H1 (cell line): Measurements from ENCODE around the gene NDC80. TPM values are rescaled to one million over a fixed set of nuclear protein-coding genes. Genes with fewer than 3 reads are reported as not detected.

Experiments
- CTCF ChIA-PET: fragments of 300-600 bp; sonication (Branson Sonifier 250); formaldehyde crosslinking; loops from one replicate; lab custom pipeline; 2021; ENCODE audit not compliant: partially characterized antibody; lab: Charles Lee
- POLR2A ChIA-PET: fragments of 300-600 bp; sonication (Branson Sonifier 250); formaldehyde crosslinking; loops from one replicate; lab custom pipeline; 2021; ENCODE audit warnings: inconsistent platforms; ENCODE audit not compliant: partially characterized antibody; lab: Charles Lee
- DNase-seq, 2 experiments: peaks; one replicate each; pipeline versions ENCODE4 v3.0.0 to v3.0.0-alpha.2; 2010 to 2022; ENCODE audit warnings: low spot score in 2 of 2, low read depth in 1 of 2, mixed read lengths in 1 of 2
- FAIRE-seq: peaks from 2 replicates; lab custom pipeline; 2011; peaks lifted over from hg19 to GRCh38; lab: Jason Lieb, UNC
- H2AFZ ChIP-seq: 2 replicates; pipeline ENCODE4 v1.8.1; 2012; ENCODE audit warnings: low read length, inconsistent platforms
- H2AK5ac ChIP-seq: 2 replicates; pipeline ENCODE4 v1.6.1; 2013; ENCODE audit warnings: low read depth, low read length
- H2BK120ac ChIP-seq: replicated peaks from 2 replicates; pipeline ENCODE3; 2013; ENCODE audit warnings: low read depth, low read length, inconsistent platforms
- H2BK12ac ChIP-seq: 2 replicates; pipeline ENCODE4 v1.6.1; 2013; ENCODE audit warnings: low read depth, low read length
- H2BK15ac ChIP-seq: 2 replicates; pipeline ENCODE4 v1.6.1; 2013; ENCODE audit warnings: low read length
- H2BK20ac ChIP-seq: 2 replicates; pipeline ENCODE4 v1.6.1; 2013; ENCODE audit warnings: low read length
- H2BK5ac ChIP-seq: 2 replicates; pipeline ENCODE4 v1.6.1; 2013; ENCODE audit warnings: low read depth, low read length
- H3K14ac ChIP-seq: 2 replicates; pipeline ENCODE4 v1.6.1; 2013; ENCODE audit warnings: inconsistent platforms; ENCODE audit not compliant: insufficient read length
- H3K18ac ChIP-seq: 2 replicates; pipeline ENCODE4 v1.6.1; 2013; ENCODE audit warnings: low read length; ENCODE audit errors: extremely low read depth
- H3K23ac ChIP-seq: 2 replicates; pipeline ENCODE4 v1.6.1; 2013; ENCODE audit warnings: inconsistent platforms; ENCODE audit not compliant: insufficient read length
- H3K23me2 ChIP-seq: 2 replicates; pipeline ENCODE4 v1.6.1; 2013; ENCODE audit warnings: low read depth, low read length
- H3K27ac ChIP-seq: 2 replicates; pipeline ENCODE4 v1.6.1; 2011; ENCODE audit warnings: low read depth, low read length, inconsistent platforms
- H3K27me3 ChIP-seq, 4 experiments: replicated peaks in 1 of 4; 1 replicate in 1 of 4; 2 replicates in 3 of 4; pipeline versions ENCODE4 v1.6.1 to v1.8.1; 2011 to 2013; ENCODE audit warnings: low read length in 3 of 4, mild to moderate bottlenecking in 3 of 4, inconsistent platforms in 2 of 4, mixed read lengths in 2 of 4, moderate library complexity in 1 of 4; ENCODE audit not compliant: control insufficient read depth in 3 of 4, insufficient read depth in 3 of 4; ENCODE audit errors: extremely low read depth in 1 of 4
- H3K36me3 ChIP-seq, 4 experiments: 2 replicates each; pipeline versions ENCODE4 v1.6.1 to v1.8.1; 2011 to 2013; ENCODE audit warnings: mild to moderate bottlenecking in 4 of 4, low read length in 3 of 4, moderate library complexity in 2 of 4, control low read depth in 1 of 4, inconsistent platforms in 1 of 4; ENCODE audit not compliant: insufficient read depth in 4 of 4, control insufficient read depth in 2 of 4
- H3K4ac ChIP-seq: replicated peaks from 2 replicates; pipeline ENCODE3; 2013; ENCODE audit warnings: low read length, low read depth, mixed read lengths, inconsistent platforms; ENCODE audit not compliant: insufficient read length
- H3K4me1 ChIP-seq, 4 experiments: replicated peaks in 1 of 4; 1 replicate in 1 of 4; 2 replicates in 3 of 4; pipeline versions ENCODE4 v1.6.1 to v1.8.1; 2011 to 2013; ENCODE audit warnings: low read length in 3 of 4, inconsistent platforms in 2 of 4, mixed read lengths in 1 of 4; ENCODE audit not compliant: insufficient read depth in 4 of 4, control insufficient read depth in 3 of 4
- H3K4me2 ChIP-seq, 2 experiments: 2 replicates each; pipeline versions ENCODE4 v1.6.1 to v1.8.1; 2011 to 2013; ENCODE audit warnings: low read depth in 2 of 2, low read length in 2 of 2, control low read depth in 1 of 2, inconsistent platforms in 1 of 2, mild to moderate bottlenecking in 1 of 2; ENCODE audit not compliant: insufficient read depth in 1 of 2
- H3K4me3 ChIP-seq, 4 experiments: fragments of 200-600, 300-600 bp in 1 of 4; sonication (generic), shearing (Covaris generic), sonication (Bioruptor Twin) in 1 of 4; 2 replicates each; pipeline versions ENCODE4 v1.5.1 to v1.8.1; 2011 to 2016; ENCODE audit warnings: low read length in 4 of 4, low read depth in 3 of 4, control low read depth in 2 of 4, inconsistent platforms in 2 of 4, mild to moderate bottlenecking in 2 of 4, mixed read lengths in 1 of 4, moderate library complexity in 1 of 4; ENCODE audit not compliant: insufficient read depth in 2 of 4; ENCODE audit errors: extremely low read depth in 1 of 4
- H3K56ac ChIP-seq: replicated peaks from 2 replicates; pipeline ENCODE3; 2013; ENCODE audit warnings: low read depth, mild to moderate bottlenecking, mixed read lengths, low read length, inconsistent platforms; ENCODE audit not compliant: insufficient read length
- H3K79me1 ChIP-seq: 2 replicates; pipeline ENCODE4 v1.6.1; 2013; ENCODE audit warnings: low read depth, low read length, control low read depth
- H3K79me2 ChIP-seq, 2 experiments: 2 replicates each; pipeline versions ENCODE4 v1.6.1 to v1.8.1; 2012 to 2013; ENCODE audit warnings: low read length in 2 of 2, mild to moderate bottlenecking in 2 of 2, inconsistent platforms in 1 of 2; ENCODE audit not compliant: insufficient read depth in 2 of 2, control insufficient read depth in 1 of 2
- H3K9ac ChIP-seq, 4 experiments: replicated peaks in 1 of 4; 1 replicate in 1 of 4; 2 replicates in 3 of 4; pipeline versions ENCODE4 v1.6.1 to v1.8.1; 2011 to 2013; ENCODE audit warnings: low read depth in 3 of 4, low read length in 3 of 4, control low read depth in 2 of 4, mild to moderate bottlenecking in 2 of 4, moderate library complexity in 2 of 4, inconsistent platforms in 1 of 4; ENCODE audit errors: extremely low read depth in 1 of 4
- H3K9me3 ChIP-seq, 2 experiments: 2 replicates each; pipeline versions ENCODE4 v1.6.1 to v1.8.1; 2012 to 2013; ENCODE audit warnings: mild to moderate bottlenecking in 2 of 2, moderate library complexity in 2 of 2, control low read depth in 1 of 2, inconsistent platforms in 1 of 2, low read depth in 1 of 2, low read length in 1 of 2, mixed read lengths in 1 of 2; ENCODE audit not compliant: insufficient read depth in 2 of 2
- H4K20me1 ChIP-seq, 2 experiments: replicated peaks in 1 of 2; 2 replicates each; pipeline versions ENCODE3 to v1.8.1; 2011 to 2013; ENCODE audit warnings: inconsistent platforms in 2 of 2, low read length in 2 of 2, mild to moderate bottlenecking in 1 of 2; ENCODE audit not compliant: insufficient read depth in 2 of 2, control insufficient read depth in 1 of 2
- H4K5ac ChIP-seq: 2 replicates; pipeline ENCODE4 v1.6.1; 2013; ENCODE audit warnings: low read length, low read depth, mixed read lengths, inconsistent platforms; ENCODE audit not compliant: insufficient read length
- H4K8ac ChIP-seq: 2 replicates; pipeline ENCODE4 v1.8.0; 2013; ENCODE audit warnings: mild to moderate bottlenecking, moderate library complexity, low read length, inconsistent platforms; ENCODE audit not compliant: insufficient read depth; ENCODE audit errors: extremely low read depth
- H4K91ac ChIP-seq: replicated peaks from 2 replicates; pipeline ENCODE3; 2013; ENCODE audit warnings: low read length, mixed read lengths, inconsistent platforms; ENCODE audit not compliant: insufficient read length
- ASH2L ChIP-seq: fragments of 200-600, 300-600 bp; sonication (generic); IDR thresholded peaks from one replicate; pipeline ENCODE4 v1.7.1; 2017; ENCODE audit warnings: low read length
- CHD1 ChIP-seq: IDR thresholded peaks from 2 replicates; pipeline ENCODE4 v1.6.1; 2012; ENCODE audit warnings: low read depth, low read length, improper control_type of control experiment
- CHD2 ChIP-seq: IDR thresholded peaks from 2 replicates; pipeline ENCODE4 v1.6.1; 2012; ENCODE audit warnings: low read length, improper control_type of control experiment
- EGR1 ChIP-seq: IDR thresholded peaks from 2 replicates; pipeline ENCODE4 v1.6.1; 2011; ENCODE audit warnings: low read depth, low read length, borderline replicate concordance
- KDM1A ChIP-seq: fragments of 200-600, 300-600 bp; sonication (generic); IDR thresholded peaks from 2 replicates; pipeline ENCODE4 v1.7.1; 2016; ENCODE audit warnings: mild to moderate bottlenecking, low read length, borderline replicate concordance
- RXRA ChIP-seq: IDR thresholded peaks from 2 replicates; pipeline ENCODE4 v1.6.1; 2011; ENCODE audit warnings: low read depth, mild to moderate bottlenecking, low read length, moderate library complexity; ENCODE audit not compliant: insufficient read depth
- SIN3A ChIP-seq, 2 experiments: IDR thresholded peaks in 1 of 2; conservative IDR thresholded peaks in 1 of 2; 2 replicates each; pipeline ENCODE4 v1.6.1; 2011 to 2012; ENCODE audit warnings: low read length in 2 of 2, improper control_type of control experiment in 1 of 2, low read depth in 1 of 2, mild to moderate bottlenecking in 1 of 2
- SIRT6 ChIP-seq: IDR thresholded peaks from one replicate; pipeline ENCODE4 v1.7.1; 2012; ENCODE audit warnings: low read length, inconsistent platforms
- SP4 ChIP-seq: IDR thresholded peaks from 2 replicates; pipeline ENCODE4 v1.6.1; 2012; ENCODE audit warnings: low read length, inconsistent platforms
- TBP ChIP-seq: IDR thresholded peaks from 2 replicates; pipeline ENCODE4 v1.6.1; 2011; ENCODE audit warnings: low read depth, low read length, improper control_type of control experiment
- ZNF274 ChIP-seq: IDR thresholded peaks from 2 replicates; pipeline ENCODE4 v1.7.0; 2012; ENCODE audit warnings: low read length, borderline replicate concordance; ENCODE audit errors: extremely low read depth
- WGBS, 2 experiments: shearing (Covaris generic) in 1 of 2; methylation state at CpG; one replicate each; pipeline versions ENCODE4 v1.1.6 to v1.1.7; 2013 to 2015; ENCODE audit warnings: low lambda C conversion rate in 2 of 2, mixed read lengths in 2 of 2, inconsistent platforms in 1 of 2, low coverage in 1 of 2, missing lambda C conversion rate in 1 of 2; ENCODE audit not compliant: insufficient replicate concordance in 2 of 2, insufficient coverage in 1 of 2, insufficient read length in 1 of 2; ENCODE audit errors: extremely low coverage in 1 of 2, missing lambda C conversion rate in 1 of 2; 5-methylcytosine and 5-hydroxymethylcytosine counted together
- polyA plus RNA-seq, 7 experiments: library from polyadenylated mRNA; depleted of rRNA in 3 of 7; stranded (reverse) in 5 of 7; unstranded in 2 of 7; fragments of >200 nt in 5 of 7; fragments of 200-250 nt in 2 of 7; gene quantifications; 1 replicate in 5 of 7; 2 replicates in 1 of 7; 4 replicates in 1 of 7; pipeline versions ENCODE4 v1.2.1 to v1.2.3, GENCODE V29; 2011 to 2013; ENCODE audit warnings: missing spikeins in 2 of 7, mixed read lengths in 2 of 7
- total RNA-seq: library from RNA; stranded (reverse); fragmentation: NEBNext Ultra II Directional; extraction: Animal tissue kit (Norgen Biotek cat#: 25700); gene quantifications from 2 replicates; pipeline ENCODE4 v1.2.1, GENCODE V29; 2021

NDC80 gene
- total and polyA plus RNA-seq, 2 of the 8 experiments (the other 6 are each of a cell fraction or from before 2014, with no cell fraction given), result 11.0 to 45.0 TPM

- no peak overlapping the region for H2BK12ac ChIP-seq
- no peak overlapping the region for H3K9ac ChIP-seq
- H2AFZ ChIP-seq, result no peak overlapping the region
- 95% methylated on average over 2 of the region's 2 CpGs; no CpG with 5 or more reads in 1 of the 2 experiments for WGBS, 2 experiments
- ChIA-PET CTCF (interaction anchor here (1.6 to 2.0 kb wide), 2 partner anchors 11 to 307 kb away, joined by 5 read pairs; no protein-coding TSS in a partner anchor), POLR2A (interaction anchor here (0.7 kb wide), 1 partner anchor 1520 kb away, joined by 3 read pairs; no protein-coding TSS in a partner anchor)
- H2BK120ac ChIP-seq, result no peak overlapping the region
- H3K36me3 ChIP-seq, result no peaks in the 10 kb centered on the region; a peak in 1 of 8 replicates
- 0 out of 4 replicates have a peak, but pooled peaks cover 2% of the 10 kb centered on the region in 2 experiments for H3K9me3 ChIP-seq
- no peaks in the 10 kb centered on the region for H3K79me2 ChIP-seq
- no peak overlapping the region for H3K27ac ChIP-seq
- FAIRE-seq (no peak), DNase-seq (no peak)
- H4K8ac ChIP-seq, result no peak overlapping the region
- H3K14ac ChIP-seq, result no peak overlapping the region
- no peak overlapping the region for H2BK20ac ChIP-seq
- H3K23me2 ChIP-seq, result no peaks in the 10 kb centered on the region
- no peaks in the 10 kb centered on the region for H3K4me1 ChIP-seq
- TF ChIP-seq CHD1 (no peak), SIN3A (conservative IDR thresholded peaks at IDR 0.05 in 1 of 2, IDR thresholded peaks at IDR 0.05 in 1 of 2; ENCODE audit: low read depth in 1 of 2, low read length in 2 of 2) (no peak), RXRA (no peak), CHD2 (no peak), SP4 (no peak), KDM1A (no peak), ZNF274 (no peak), SIRT6 (no peak), EGR1 (no peak), TBP (no peak), ASH2L (no peak)
- H4K20me1 ChIP-seq, result no peaks in the 10 kb centered on the region
- no peak overlapping the region for H3K23ac ChIP-seq
- no peak overlapping the region for H3K4me2 ChIP-seq
- H2BK15ac ChIP-seq, result no peak overlapping the region
- no peak overlapping the region for H3K4ac ChIP-seq
- H2AK5ac ChIP-seq, result no peak overlapping the region
- H3K18ac ChIP-seq, result no peak overlapping the region
- no peak overlapping the region for H3K56ac ChIP-seq
- H4K5ac ChIP-seq, result no peak overlapping the region
- no peak overlapping the region for H4K91ac ChIP-seq
- H3K27me3 ChIP-seq, result no peaks in the 10 kb centered on the region
- H2BK5ac ChIP-seq, result no peak overlapping the region
- H3K4me3 ChIP-seq, result no peak overlapping the region
- no peaks in the 10 kb centered on the region for H3K79me1 ChIP-seq
These were observed 39.6 kb upstream of the NDC80 start for GRCh38 chr18:2531751-2532150.
